Stimulated activated CD4-positive, alpha-beta T cell treated with anti-CD3 and anti-CD28 coated beads, Interleukin-15, amount 100 ng/mL, for 24 hours (primary cell): Measurements from ENCODE around the gene DAB1.

Source experiments
- DNase-seq: peaks from one replicate; pipeline ENCODE4 v3.0.0-alpha.2; 2020

Gene DAB1

GRCh38 chr1:57423656-57424211, at the start of gene DAB1:
DAB1 (minus strand) TSS chr1:57424060; CDS start chr1:57291030, 133,030 bp downstream.
- peak; percentile 23 for DNase-seq

GRCh38 chr1:57473448-57473847, 49.6 kb upstream of the DAB1 start:
- DNase-seq = no peak

GRCh38 chr1:57471995-57472394, 48.1 kb upstream of the DAB1 start:
- DNase-seq = no peak

GRCh38 chr1:57470036-57470435, 46.2 kb upstream of the DAB1 start:
- no peak for DNase-seq

GRCh38 chr1:57468641-57469523, 45.0 kb upstream of the DAB1 start:
- DNase-seq = no peak

GRCh38 chr1:57467830-57468229, 44.0 kb upstream of the DAB1 start:
- DNase-seq = no peak

- no peak for DNase-seq
Measured at GRCh38 chr1:57464756-57465155, 40.9 kb upstream of the DAB1 start.

- DNase-seq = no peak
Measured at GRCh38 chr1:57463343-57463742, 39.5 kb upstream of the DAB1 start.

- DNase-seq = no peak
Measured at GRCh38 chr1:57461405-57461804, 37.5 kb upstream of the DAB1 start.

- DNase-seq = no peak
Measured at GRCh38 chr1:57451516-57451915, 27.7 kb upstream of the DAB1 start.

GRCh38 chr1:57450981-57451380, 27.1 kb upstream of the DAB1 start:
- no peak for DNase-seq

- no peak for DNase-seq
Measured at GRCh38 chr1:57447551-57447950, 23.7 kb upstream of the DAB1 start.

- DNase-seq = no peak
Measured at GRCh38 chr1:57443004-57443403, 19.1 kb upstream of the DAB1 start.

GRCh38 chr1:57440096-57440495, 16.2 kb upstream of the DAB1 start:
- no peak for DNase-seq

- DNase-seq = no peak
Measured at GRCh38 chr1:57431400-57431799, 7.5 kb upstream of the DAB1 start.

- peak; percentile 17 for DNase-seq
Measured at GRCh38 chr1:57424231-57425027, 569 bp upstream of the DAB1 start.

GRCh38 chr1:57423135-57423655, 665 bp downstream of the DAB1 start:
- DNase-seq = no peak

- DNase-seq = no peak
Measured at GRCh38 chr1:57422271-57423134, 1.4 kb downstream of the DAB1 start.

GRCh38 chr1:57421806-57422205, 2.1 kb downstream of the DAB1 start:
- DNase-seq = no peak

- no peak for DNase-seq
Measured at GRCh38 chr1:57420981-57421785, 2.7 kb downstream of the DAB1 start.

GRCh38 chr1:57418971-57419370, 4.9 kb downstream of the DAB1 start:
- DNase-seq = no peak

- DNase-seq = no peak
Measured at GRCh38 chr1:57411262-57411661, 12.6 kb downstream of the DAB1 start.
